Caco-2 (cell line): ENCODE results near the gene UNC79. TPM values are rescaled to one million over a fixed set of nuclear protein-coding genes. Genes with fewer than 3 reads are reported as not detected.

Source experiments
- BruUV-seq: library from RNA; stranded (reverse); fragments of 400-500 nt; replicated peaks from 2 replicates; lab custom pipeline; 2021; lab: Mats Ljungman, UMichigan
- CTCF ChIA-PET: fragments of 300-600 bp; sonication (Branson Sonifier 250); formaldehyde crosslinking; loops from one replicate; lab custom pipeline; 2022; ENCODE audit warnings: antibody characterized with exemption; lab: Charles Lee
- POLR2A ChIA-PET: fragments of 300-600 bp; sonication (Branson Sonifier 250); formaldehyde crosslinking; loops from one replicate; lab custom pipeline; 2022; ENCODE audit warnings: antibody characterized with exemption; lab: Charles Lee
- DNase-seq, 2 experiments: peaks; one replicate each; pipeline versions ENCODE4 v3.0.0 to v3.0.0-alpha.2; 2020 to 2022
- H3K27me3 ChIP-seq: replicated peaks from 2 replicates; pipeline ENCODE4 v1.6.0; 2011; ENCODE audit warnings: low read length; ENCODE audit not compliant: control insufficient read depth, insufficient read depth
- H3K36me3 ChIP-seq: 2 replicates; pipeline ENCODE4 v1.5.1; 2011; ENCODE audit warnings: low read length; ENCODE audit not compliant: control insufficient read depth, insufficient read depth
- H3K4me1 ChIP-seq: fragments of 250-450 bp; sonication (Bioruptor Pico); 2 replicates; pipeline ENCODE4 v1.5.1; 2020; ENCODE audit warnings: mild to moderate bottlenecking
- H3K4me3 ChIP-seq: 2 replicates; pipeline ENCODE4 v1.5.1; 2011; ENCODE audit warnings: low read depth, mild to moderate bottlenecking, control low read depth, low read length
- H3K9me3 ChIP-seq: fragments of 250-450 bp; sonication (Bioruptor Pico); 2 replicates; pipeline ENCODE4 v1.5.1; 2020; ENCODE audit warnings: mild to moderate bottlenecking, moderate library complexity
- H3K27ac Mint-ChIP-seq: one replicate; pipeline ENCODE4 v1.8.0; 2022; ENCODE audit warnings: mixed read lengths; ENCODE audit not compliant: unreplicated experiment
- H3K27me3 Mint-ChIP-seq: one replicate; pipeline ENCODE4 v1.8.0; 2022; ENCODE audit warnings: mixed read lengths; ENCODE audit not compliant: insufficient read depth, unreplicated experiment
- H3K36me3 Mint-ChIP-seq: one replicate; pipeline ENCODE4 v1.8.0; 2022; ENCODE audit warnings: mild to moderate bottlenecking, mixed read lengths; ENCODE audit not compliant: insufficient read depth, unreplicated experiment
- H3K4me1 Mint-ChIP-seq: one replicate; pipeline ENCODE4 v1.8.0; 2022; ENCODE audit warnings: low read depth, mixed read lengths; ENCODE audit not compliant: unreplicated experiment
- H3K4me3 Mint-ChIP-seq: one replicate; pipeline ENCODE4 v1.8.0; 2022; ENCODE audit warnings: mild to moderate bottlenecking, moderate library complexity, mixed read lengths; ENCODE audit not compliant: unreplicated experiment
- H3K9me3 Mint-ChIP-seq: one replicate; pipeline ENCODE4 v1.8.0; 2022; ENCODE audit warnings: mixed read lengths; ENCODE audit not compliant: unreplicated experiment
- intact Hi-C: fragments of 100-400 bp; cut with micrococcal nuclease; formaldehyde crosslinking; loops from one replicate; pipeline ENCODE4 v1.10.0; 2022; ENCODE audit not compliant: unreplicated experiment
- total RNA-seq: library from RNA; stranded (reverse); gene quantifications from 2 replicates; pipeline ENCODE4 v1.2.3, GENCODE V29; 2022
- TF ChIP-seq, protein P1 (sequence below), 2 experiments: fragments of 200-600 bp in 1 of 2; IDR thresholded peaks; 1 replicate in 1 of 2; 2 replicates in 1 of 2; pipeline versions ENCODE4 v1.5.1 to v1.8.0; 2011 to 2022; ENCODE audit warnings: antibody characterized with exemption in 1 of 2, control low read depth in 1 of 2, inconsistent platforms in 1 of 2, low read depth in 1 of 2, low read length in 1 of 2, mild to moderate bottlenecking in 1 of 2, moderate library complexity in 1 of 2; ENCODE audit not compliant: insufficient read depth in 1 of 2, severe bottlenecking in 1 of 2, unreplicated experiment in 1 of 2

Gene UNC79
- total RNA-seq, 1 experiment from 2014 or later: 0.07 TPM

DNA sequence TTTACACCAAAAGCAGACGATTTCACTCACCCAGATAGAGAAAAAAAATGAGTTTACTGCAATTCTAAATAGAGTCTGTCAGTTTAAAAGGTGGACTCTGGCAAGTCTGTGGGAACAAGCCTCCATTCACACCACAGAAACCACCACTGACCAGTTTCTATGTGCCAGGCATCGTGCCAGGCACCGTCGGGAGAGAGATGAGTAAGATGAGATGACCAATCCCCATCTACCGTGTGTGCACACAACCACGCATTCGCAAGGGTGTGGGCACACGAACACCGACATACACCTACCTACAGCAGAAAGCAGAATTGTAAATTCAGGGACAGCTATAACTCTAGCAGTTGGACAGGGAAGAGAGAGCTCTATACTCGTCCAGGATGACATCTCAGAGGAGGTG lies 299.3 kb downstream of the UNC79 start:
- BruUV-seq: no TSS peak
- Histone ChIP-seq H3K27me3 (no peaks in the 10 kb centered on the region), H3K4me1 (no peaks in the 10 kb centered on the region), H3K9me3 (no peaks in the 10 kb centered on the region), H3K36me3 (no peaks in the 10 kb centered on the region), H3K4me3 (no peak overlapping the region)
- Mint-ChIP-seq H3K9me3 (no peaks in the 10 kb centered on the region), H3K4me1 (no peaks in the 10 kb centered on the region), H3K4me3 (no peak overlapping the region), H3K27ac (no peak overlapping the region), H3K27me3 (no peaks in the 10 kb centered on the region), H3K36me3 (no peaks in the 10 kb centered on the region)
- intact Hi-C loops: no loop called here
- ChIA-PET CTCF (no interaction called here), POLR2A (no interaction called here)
- TF ChIP-seq, protein P1, sequence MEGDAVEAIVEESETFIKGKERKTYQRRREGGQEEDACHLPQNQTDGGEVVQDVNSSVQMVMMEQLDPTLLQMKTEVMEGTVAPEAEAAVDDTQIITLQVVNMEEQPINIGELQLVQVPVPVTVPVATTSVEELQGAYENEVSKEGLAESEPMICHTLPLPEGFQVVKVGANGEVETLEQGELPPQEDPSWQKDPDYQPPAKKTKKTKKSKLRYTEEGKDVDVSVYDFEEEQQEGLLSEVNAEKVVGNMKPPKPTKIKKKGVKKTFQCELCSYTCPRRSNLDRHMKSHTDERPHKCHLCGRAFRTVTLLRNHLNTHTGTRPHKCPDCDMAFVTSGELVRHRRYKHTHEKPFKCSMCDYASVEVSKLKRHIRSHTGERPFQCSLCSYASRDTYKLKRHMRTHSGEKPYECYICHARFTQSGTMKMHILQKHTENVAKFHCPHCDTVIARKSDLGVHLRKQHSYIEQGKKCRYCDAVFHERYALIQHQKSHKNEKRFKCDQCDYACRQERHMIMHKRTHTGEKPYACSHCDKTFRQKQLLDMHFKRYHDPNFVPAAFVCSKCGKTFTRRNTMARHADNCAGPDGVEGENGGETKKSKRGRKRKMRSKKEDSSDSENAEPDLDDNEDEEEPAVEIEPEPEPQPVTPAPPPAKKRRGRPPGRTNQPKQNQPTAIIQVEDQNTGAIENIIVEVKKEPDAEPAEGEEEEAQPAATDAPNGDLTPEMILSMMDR (IDR thresholded peaks at IDR 0.05; ENCODE audit: insufficient read depth in 1 of 2, low read depth in 1 of 2, low read length in 1 of 2, severe bottlenecking in 1 of 2, unreplicated experiment in 1 of 2): no peak
- DNase-seq: no peak

DNA sequence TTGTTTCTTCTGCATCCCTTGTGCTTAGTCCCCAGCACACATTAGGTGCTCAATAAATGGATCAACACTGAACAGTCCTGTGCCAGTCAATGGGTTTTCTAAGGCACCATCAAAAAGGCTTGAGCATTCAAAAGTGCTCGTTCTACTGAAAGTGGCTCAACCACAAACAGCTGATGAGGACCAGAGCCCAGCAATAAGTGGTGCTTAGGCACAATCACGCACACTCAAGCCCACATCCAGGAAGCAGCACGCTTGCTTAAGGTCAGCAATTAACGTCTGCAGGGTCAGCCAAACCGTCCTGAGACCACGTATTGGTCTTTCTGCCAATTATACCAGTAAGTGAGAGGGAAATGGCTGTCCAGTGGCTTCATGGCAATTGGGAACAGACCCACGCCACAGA lies 301.0 kb downstream of the UNC79 start:
- H3K4me3 Mint-ChIP-seq: no peak overlapping the region
- peaks cover under 1% of the 10 kb centered on the region for H3K27me3 Mint-ChIP-seq
- H3K27ac Mint-ChIP-seq: no peak overlapping the region
- intact Hi-C loops: no loop called here
- Histone ChIP-seq H3K27me3 (no peaks in the 10 kb centered on the region), H3K4me3 (no peak overlapping the region), H3K9me3 (no peaks in the 10 kb centered on the region), H3K36me3 (no peaks in the 10 kb centered on the region), H3K4me1 (no peaks in the 10 kb centered on the region)
- no peak for DNase-seq
- ChIA-PET POLR2A (no interaction called here), CTCF (no interaction called here)
- no TSS peak for BruUV-seq
- H3K36me3 Mint-ChIP-seq: no peaks in the 10 kb centered on the region
- no peaks in the 10 kb centered on the region for H3K9me3 Mint-ChIP-seq
- TF ChIP-seq, protein P1 (IDR thresholded peaks at IDR 0.05; ENCODE audit: insufficient read depth in 1 of 2, low read depth in 1 of 2, low read length in 1 of 2, severe bottlenecking in 1 of 2, unreplicated experiment in 1 of 2): no peak
- no peaks in the 10 kb centered on the region for H3K4me1 Mint-ChIP-seq

DNA sequence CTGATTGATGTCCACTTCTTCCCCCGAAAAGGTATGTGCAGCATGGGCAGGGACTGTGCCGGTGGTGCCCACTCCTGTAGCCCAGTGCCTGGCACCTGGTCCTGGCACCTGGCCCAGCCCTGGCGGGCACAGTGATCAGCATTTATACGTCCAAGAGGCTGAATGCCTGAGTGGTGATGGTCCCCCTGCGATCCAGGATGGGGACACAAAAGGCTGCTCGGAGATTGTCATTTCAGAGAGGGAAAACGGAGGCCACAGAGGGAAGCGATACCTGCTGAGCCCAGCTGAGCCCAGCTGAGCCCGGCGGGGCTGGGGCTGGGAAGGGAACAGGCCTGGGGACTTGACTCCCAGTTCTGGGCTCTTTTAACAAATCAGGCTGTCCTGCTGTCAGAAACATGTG lies 301.8 kb downstream of the UNC79 start:
- TF ChIP-seq, protein P1 (IDR thresholded peaks at IDR 0.05; ENCODE audit: insufficient read depth in 1 of 2, low read depth in 1 of 2, low read length in 1 of 2, severe bottlenecking in 1 of 2, unreplicated experiment in 1 of 2): no peak
- BruUV-seq: no TSS peak
- H3K9me3 ChIP-seq: no peaks in the 10 kb centered on the region
- H3K36me3 Mint-ChIP-seq: no peaks in the 10 kb centered on the region
- H3K36me3 ChIP-seq: no peaks in the 10 kb centered on the region
- CTCF ChIA-PET: no interaction called here
- H3K27ac Mint-ChIP-seq: no peak overlapping the region
- POLR2A ChIA-PET: no interaction called here
- H3K9me3 Mint-ChIP-seq: no peaks in the 10 kb centered on the region
- intact Hi-C loops: no loop called here
- no peaks in the 10 kb centered on the region for H3K4me1 ChIP-seq
- DNase-seq: no peak
- peaks cover 6% of the 10 kb centered on the region for H3K27me3 Mint-ChIP-seq
- no peaks in the 10 kb centered on the region for H3K27me3 ChIP-seq
- H3K4me3 ChIP-seq: no peak overlapping the region
- no peaks in the 10 kb centered on the region for H3K4me1 Mint-ChIP-seq
- H3K4me3 Mint-ChIP-seq: no peak overlapping the region
